HEK293 (cell line): ENCODE data around the gene MECR.

Experiments
- BCL11B ChIP-seq: fragments of 450-650 bp; formaldehyde crosslinking; IDR thresholded peaks from 2 replicates; pipeline ENCODE4 v1.5.1; 2016; ENCODE audit warnings: low read depth, missing biosample characterization, missing genetic modification characterization
- CTCF ChIP-seq: fragments of 450-650 bp; formaldehyde crosslinking; IDR thresholded peaks from 2 replicates; pipeline ENCODE4 v1.5.1; 2016; ENCODE audit warnings: missing biosample characterization, missing genetic modification characterization
- KLF1 ChIP-seq: fragments of 450-650 bp; formaldehyde crosslinking; IDR thresholded peaks from 2 replicates; pipeline ENCODE4 v1.5.1; 2016; ENCODE audit warnings: missing biosample characterization, missing genetic modification characterization
- PATZ1 ChIP-seq: fragments of 450-650 bp; formaldehyde crosslinking; IDR thresholded peaks from 2 replicates; pipeline ENCODE4 v1.5.1; 2016; ENCODE audit warnings: missing biosample characterization, missing genetic modification characterization
- PBX3 ChIP-seq: sonication (generic); formaldehyde crosslinking; IDR thresholded peaks from 2 replicates; pipeline ENCODE4 v1.8.1; 2022; ENCODE audit warnings: mild to moderate bottlenecking, moderate library complexity, missing genetic modification reagents
- PRDM10 ChIP-seq: fragments of 450-650 bp; formaldehyde crosslinking; IDR thresholded peaks from 2 replicates; pipeline ENCODE4 v1.5.1; 2016; ENCODE audit warnings: missing biosample characterization, missing genetic modification characterization
- PRDM4 ChIP-seq: fragments of 450-650 bp; formaldehyde crosslinking; IDR thresholded peaks from 2 replicates; pipeline ENCODE4 v1.5.1; 2017; ENCODE audit warnings: missing biosample characterization, missing genetic modification characterization
- SP2 ChIP-seq: fragments of 450-650 bp; formaldehyde crosslinking; IDR thresholded peaks from 2 replicates; pipeline ENCODE4 v1.5.1; 2016; ENCODE audit warnings: missing biosample characterization, missing genetic modification characterization
- SP3 ChIP-seq: fragments of 450-650 bp; formaldehyde crosslinking; IDR thresholded peaks from 2 replicates; pipeline ENCODE4 v1.5.1; 2016; ENCODE audit warnings: missing biosample characterization, missing genetic modification characterization
- ZBTB21 ChIP-seq: fragments of 450-650 bp; formaldehyde crosslinking; IDR thresholded peaks from 2 replicates; pipeline ENCODE4 v1.5.1; 2017; ENCODE audit warnings: missing biosample characterization, missing genetic modification characterization
- ZNF157 ChIP-seq: fragments of 450-650 bp; formaldehyde crosslinking; IDR thresholded peaks from 2 replicates; pipeline ENCODE4 v1.5.1; 2016; ENCODE audit warnings: missing biosample characterization, missing genetic modification characterization
- ZNF223 ChIP-seq: fragments of 450-650 bp; formaldehyde crosslinking; IDR thresholded peaks from 2 replicates; pipeline ENCODE4 v1.5.1; 2016; ENCODE audit warnings: missing biosample characterization, missing genetic modification characterization
- ZNF513 ChIP-seq: fragments of 450-650 bp; IDR thresholded peaks from 2 replicates; pipeline ENCODE4 v1.5.1; 2018; ENCODE audit warnings: missing biosample characterization, missing genetic modification characterization

GRCh38 chr1:29202584-29203340, 28.0 kb downstream of the MECR start:
- 0 out of 2 replicates have a peak, but pooled peaks have one; percentile 44 for TF ChIP-seq SP3 (tag by site-specific recombination)
- TF ChIP-seq CTCF (tag by site-specific recombination): peak; percentile 89
- TF ChIP-seq PRDM10 (tag by site-specific recombination): no peak
- no peak for TF ChIP-seq SP2 (tag by site-specific recombination)
- TF ChIP-seq PATZ1: no peak
- TF ChIP-seq ZBTB21 (tag by site-specific recombination): no peak
- TF ChIP-seq BCL11B (tag by site-specific recombination): no peak
- no peak for TF ChIP-seq ZNF157 (tag by site-specific recombination)
- TF ChIP-seq PBX3 (CRISPR knock-in tag): no peak
- TF ChIP-seq ZNF513: no peak
- TF ChIP-seq PRDM4 (tag by site-specific recombination): no peak
- no peak for TF ChIP-seq KLF1 (tag by site-specific recombination)
- TF ChIP-seq ZNF223 (tag by site-specific recombination): no peak
